HG02798 (cell line): ENCODE data around the gene CYB5A.

Experiments used
- ATAC-seq: cut with Tn5 transposase; IDR thresholded peaks from one replicate; pipeline ENCODE4 v1.9.1; 2021; ENCODE audit warnings: mild to moderate bottlenecking; ENCODE audit not compliant: unreplicated experiment, poor library complexity

Gene CYB5A

DNA sequence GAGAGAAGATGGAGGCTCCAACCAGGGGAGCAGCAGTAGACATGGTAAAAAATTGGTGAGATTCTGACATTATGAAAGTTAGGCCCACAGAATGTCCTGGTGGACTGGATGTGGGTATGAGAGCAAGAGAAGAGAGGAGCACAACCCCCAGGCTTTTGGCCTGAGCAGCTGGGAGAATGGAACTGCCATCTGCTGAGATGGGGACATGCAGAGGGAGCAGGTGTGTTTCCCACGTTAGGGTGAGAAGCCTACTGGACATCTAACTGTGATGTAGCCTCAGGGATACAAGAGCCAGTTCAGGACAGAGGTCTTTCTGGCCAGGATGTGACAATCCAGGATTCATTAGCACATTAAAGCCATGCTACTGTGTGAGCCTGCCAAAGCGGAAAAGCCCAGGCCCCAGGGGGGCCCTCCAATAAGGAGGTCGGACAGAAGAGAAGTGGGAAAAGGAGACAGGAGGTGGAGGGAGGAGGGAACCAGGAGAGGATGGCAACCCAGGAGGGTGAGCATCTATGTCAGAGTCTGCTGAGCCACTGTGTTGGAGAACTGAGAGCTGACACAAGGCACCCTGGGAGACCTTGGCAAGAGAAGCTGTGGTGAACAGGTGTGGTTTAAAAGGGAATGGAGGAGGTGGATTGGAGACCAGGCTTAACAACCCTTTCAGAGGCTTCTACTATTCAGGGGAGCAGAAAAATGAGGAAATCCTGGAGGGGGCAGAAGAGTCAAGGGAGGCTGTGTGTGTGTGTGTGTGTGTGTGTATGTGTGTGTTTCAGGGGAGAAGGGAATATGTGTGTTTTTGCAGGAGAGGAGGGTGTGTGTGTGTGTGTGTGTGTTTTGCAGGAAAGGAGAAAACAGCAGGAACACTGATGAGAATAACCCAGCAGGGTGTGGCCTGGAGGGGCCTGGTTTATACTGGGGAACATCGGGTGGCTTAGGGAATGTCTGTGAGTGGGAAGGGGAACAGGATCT, 10.5 kb downstream of the CYB5A start:
- no peak for ATAC-seq

DNA sequence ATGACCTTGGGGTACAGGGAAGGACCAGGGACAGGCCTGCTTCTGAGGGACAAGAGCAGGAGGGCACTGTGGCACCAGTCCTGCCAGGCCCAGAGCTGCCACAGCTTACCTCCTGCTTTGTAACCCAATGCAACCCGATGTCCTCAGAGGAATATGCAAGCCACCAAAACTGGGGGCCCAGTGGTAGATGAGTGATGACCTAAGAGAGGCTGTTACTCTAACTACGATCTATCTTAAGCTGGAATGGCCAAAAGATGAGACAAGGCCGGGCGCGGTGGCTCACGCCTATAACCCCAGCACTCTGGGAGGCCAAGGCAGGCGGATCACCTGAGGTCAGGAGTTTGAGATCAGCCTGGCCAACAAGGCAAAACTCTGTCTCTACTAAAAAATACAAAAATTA, 12.8 kb downstream of the CYB5A start:
- no peak for ATAC-seq

GRCh38 chr18:74278058-74278457, 13.7 kb downstream of the CYB5A start:
- no peak for ATAC-seq

DNA sequence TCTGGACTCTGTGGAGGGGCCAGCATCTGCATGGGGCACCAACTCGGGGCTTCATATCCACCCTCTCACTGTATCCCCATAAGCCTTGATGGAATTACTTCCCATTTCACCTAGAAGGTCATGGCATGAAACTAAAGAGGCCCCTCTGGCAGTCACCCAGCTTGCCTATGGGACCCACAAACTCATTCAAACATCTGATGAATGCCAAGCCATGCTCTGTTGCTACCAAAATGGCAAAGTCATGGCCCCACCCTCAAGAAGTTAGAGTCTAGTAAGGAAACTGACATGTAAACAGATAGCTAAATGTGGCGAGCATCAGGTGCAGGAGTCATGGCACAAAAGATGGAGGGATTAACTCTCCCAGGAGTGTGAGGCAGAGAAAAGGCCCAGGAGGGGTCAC, 14.5 kb downstream of the CYB5A start:
- no peak for ATAC-seq

GRCh38 chr18:74276609-74277008, 15.2 kb downstream of the CYB5A start:
- ATAC-seq, result no peak

DNA sequence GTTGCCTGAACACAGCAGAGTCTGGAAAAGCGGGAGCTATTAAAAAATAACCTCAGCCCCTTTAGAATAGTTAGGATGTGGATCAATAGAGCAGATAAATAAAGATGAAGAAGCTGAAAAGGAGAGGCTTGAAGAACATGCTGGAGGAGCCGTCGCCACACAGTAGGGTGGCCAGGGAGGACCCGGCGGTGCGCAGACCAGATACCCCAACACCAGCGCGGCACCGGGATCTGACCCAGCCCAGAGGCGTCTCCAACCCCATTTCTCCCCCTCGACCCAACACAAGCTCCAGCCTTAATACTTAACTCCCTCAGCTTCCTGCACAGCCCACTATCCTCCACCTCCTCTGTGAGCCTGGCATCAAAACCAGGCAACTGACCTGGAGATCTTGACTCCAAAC, 16.0 kb downstream of the CYB5A start:
- ATAC-seq, result no peak

- ATAC-seq, result no peak
Observed at GRCh38 chr18:74274700-74275099, 17.1 kb downstream of the CYB5A start.

DNA sequence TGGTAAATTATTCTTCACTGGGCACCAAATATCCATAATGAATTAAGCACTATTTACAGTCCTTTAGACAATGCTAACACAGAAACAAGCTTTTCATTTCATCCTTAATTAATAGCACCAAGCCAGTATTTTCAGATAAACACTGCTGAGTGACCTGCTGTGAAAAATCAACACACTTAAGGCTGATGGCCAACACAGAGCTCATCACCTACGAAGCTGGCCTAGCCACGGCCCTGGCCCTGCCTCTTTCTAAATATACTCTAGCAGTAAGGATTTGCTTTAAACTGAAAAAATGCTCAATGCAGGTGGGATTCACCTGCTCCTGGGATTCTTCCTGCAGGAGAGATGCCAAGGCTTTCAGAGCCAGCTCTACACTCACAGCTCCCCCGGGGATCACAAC, 18.4 kb downstream of the CYB5A start:
- ATAC-seq, result no peak

GRCh38 chr18:74271635-74272034, 20.1 kb downstream of the CYB5A start:
- no peak for ATAC-seq

DNA sequence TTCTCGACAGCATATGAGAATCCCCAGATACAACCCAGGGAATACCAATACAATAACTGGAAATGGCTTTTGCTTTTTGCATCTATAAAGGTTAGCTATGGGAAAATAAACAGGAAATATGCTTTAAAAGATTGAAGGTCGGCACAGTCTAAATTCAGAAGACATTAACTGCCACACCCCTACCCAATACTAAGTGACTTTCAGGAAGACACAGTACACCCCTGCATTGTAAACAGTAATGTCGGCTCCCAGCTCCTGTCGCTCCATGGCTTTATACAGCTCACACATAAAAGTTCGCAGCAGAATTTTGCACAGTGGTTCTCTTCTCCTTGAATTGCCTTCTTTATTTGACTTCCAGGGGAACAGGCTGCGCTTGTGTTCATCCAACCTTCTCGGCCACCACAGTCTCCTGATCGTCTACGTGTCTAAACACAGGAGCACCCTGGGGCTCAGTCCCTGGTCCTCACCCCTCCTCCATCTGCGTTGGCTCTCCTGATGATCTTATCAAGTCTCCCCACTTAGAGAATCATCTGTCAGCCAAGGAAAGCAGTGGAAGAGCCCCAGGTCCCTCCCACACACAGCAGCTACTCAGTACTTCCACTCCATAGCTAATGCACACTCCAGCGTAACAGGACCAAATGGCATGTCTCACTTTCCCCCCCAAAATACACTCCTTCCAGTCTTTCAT, 22.7 kb downstream of the CYB5A start:
- no peak for ATAC-seq

GRCh38 chr18:74268175-74268574, 23.6 kb downstream of the CYB5A start:
- no peak for ATAC-seq

GRCh38 chr18:74266161-74266560, 25.6 kb downstream of the CYB5A start:
- ATAC-seq, result no peak

GRCh38 chr18:74265546-74266098, 26.1 kb downstream of the CYB5A start:
- ATAC-seq, result no peak

DNA sequence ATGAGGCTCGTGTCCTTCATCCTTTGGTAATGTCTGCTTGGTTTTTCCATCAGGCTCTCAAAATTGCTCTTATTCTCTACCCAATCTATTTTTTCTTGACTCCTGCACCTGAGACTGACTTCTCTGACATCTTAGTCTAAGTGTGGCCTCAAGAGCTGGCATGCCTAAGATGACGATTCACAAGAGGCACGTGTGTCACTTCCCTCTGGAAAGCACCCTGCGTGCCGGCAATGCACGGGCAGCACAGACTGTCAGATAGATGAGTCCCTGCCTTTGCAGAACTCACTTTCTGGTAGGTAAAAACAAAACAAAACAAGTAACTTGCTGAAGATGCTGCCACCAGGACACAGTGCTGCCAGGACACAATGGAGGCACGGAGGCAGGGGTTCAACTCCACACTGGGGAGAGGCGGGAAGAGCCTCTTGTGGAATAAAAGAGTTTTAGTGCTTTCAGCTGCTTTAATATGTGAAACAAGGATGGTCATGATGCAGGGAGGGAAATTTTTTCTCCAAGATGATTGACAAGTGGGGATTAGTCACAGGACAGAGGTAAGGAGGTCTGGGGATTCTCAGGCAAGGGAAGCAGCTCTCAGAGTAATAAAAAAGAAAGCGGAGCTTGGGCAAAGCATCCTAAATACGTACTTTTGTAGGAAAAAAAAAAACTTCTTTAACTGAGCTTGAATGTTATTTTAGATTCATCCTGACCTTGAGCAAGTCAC, 27.3 kb downstream of the CYB5A start:
- peak; percentile 97 for ATAC-seq

- no peak for ATAC-seq
Observed at GRCh38 chr18:74261053-74261713, 30.6 kb downstream of the CYB5A start.

DNA sequence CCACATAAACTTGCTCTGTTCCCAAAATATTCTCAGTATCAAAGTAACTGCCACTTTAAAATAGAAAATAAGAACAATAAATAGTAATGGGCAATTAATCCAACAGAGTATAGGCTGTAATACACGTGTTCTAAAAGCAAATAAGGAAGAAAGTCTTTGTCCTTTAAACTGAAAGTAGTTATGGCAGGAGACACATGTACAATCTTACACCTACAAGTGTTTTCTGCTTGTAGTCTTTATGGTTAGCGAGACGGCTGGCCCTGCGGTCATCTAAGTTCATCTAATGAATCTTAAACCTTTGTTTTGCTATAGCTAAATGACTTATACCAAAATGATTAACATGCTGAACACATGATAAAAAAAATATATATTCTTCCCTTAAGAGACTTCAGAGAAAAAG, 32.4 kb downstream of the CYB5A start:
- no peak for ATAC-seq

DNA sequence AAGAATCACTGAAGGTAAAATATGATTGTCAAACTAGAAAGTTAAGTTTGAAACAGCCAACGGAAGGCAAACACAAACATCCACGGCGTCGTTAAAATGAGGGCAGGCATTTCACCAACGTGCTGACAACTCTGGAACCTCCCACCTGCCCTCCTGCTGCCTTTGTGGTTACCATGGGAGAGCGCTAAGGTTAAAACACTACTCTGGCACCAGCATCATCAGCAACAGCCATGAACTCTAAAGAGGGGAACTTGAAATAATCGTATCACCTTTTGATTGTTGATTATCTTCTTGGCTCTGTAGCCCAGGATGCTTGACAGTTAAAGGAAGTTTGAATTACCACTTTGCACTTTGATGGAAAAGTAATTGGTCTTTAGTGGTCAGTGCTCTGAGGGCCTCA, 34.7 kb downstream of the CYB5A start:
- no peak for ATAC-seq

DNA sequence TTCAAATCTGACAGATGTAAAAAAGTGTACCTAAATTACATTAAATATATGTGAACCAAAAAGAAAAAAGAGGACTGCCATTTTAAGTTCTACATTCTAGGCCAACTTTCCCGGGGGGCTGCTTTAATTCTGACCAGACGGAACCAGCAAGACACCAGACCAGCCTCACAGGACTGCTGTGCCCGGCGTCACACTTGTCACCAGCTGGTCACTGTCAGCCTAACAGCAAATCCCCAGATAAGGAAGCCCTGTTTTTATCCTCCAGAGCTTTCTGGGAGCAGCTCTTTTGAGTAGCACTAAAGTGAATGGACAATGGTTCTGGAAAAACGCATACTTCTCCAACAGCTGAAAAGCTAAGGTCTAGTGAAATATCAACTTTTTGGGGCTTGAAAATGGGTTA, 35.6 kb downstream of the CYB5A start:
- no peak for ATAC-seq

DNA sequence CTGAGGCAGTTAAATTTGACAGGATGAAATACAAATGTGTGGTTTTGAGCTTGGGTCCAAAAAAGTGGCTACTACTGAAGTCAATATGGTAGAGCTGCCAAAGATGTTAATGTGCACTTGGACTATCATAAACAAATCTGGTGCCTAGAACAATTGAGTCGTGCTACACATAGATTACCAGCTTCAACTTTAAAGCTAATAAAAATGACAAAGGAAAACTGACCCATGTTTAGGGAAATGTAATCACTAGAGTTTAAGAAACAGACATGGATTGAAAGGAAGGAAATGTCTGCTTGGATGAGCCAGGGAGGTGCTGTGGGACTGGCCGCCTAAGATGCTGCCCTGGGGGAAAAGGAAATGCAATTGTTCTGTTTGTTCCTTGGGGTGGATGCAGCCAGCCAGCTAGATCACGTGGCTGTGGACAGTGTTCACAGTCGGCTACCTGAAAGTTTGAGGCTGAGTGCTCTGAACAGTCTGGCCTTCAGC, 36.6 kb downstream of the CYB5A start:
- ATAC-seq, result no peak

GRCh38 chr18:74252039-74252395, 39.7 kb downstream of the CYB5A start:
- ATAC-seq, result no peak
